ENCODE measurements around the gene SNX8.

Gene SNX8

GRCh38 chr7:2242541-2243429, 71.5 kb downstream of the SNX8 start:
- Histone ChIP-seq H3K79me2 (ENCODE audit: low read length) (peaks cover 42% of the 10 kb centered on the region), H3K36me3 (replicated peaks; ENCODE audit: low read depth, low read length) (peaks cover 17% of the 10 kb centered on the region), H2AFZ (ENCODE audit: low read depth, low read length) (no peak overlapping the region; the same call in 1 of the 2 replicates), H3K4me3 (ENCODE audit: low read length) (peak overlapping the region; percentile 96), H3K9ac (ENCODE audit: low read length) (peak overlapping the region; percentile 92), H3K9me3 (ENCODE audit: insufficient read depth, low read length) (no peaks in the 10 kb centered on the region), H3K27me3 (ENCODE audit: low read depth, low read length) (no peaks in the 10 kb centered on the region), H3K4me2 (ENCODE audit: low read length) (peak overlapping the region; percentile 94), H3K27ac (ENCODE audit: low read length) (peak overlapping the region; percentile 53), H3K4me1 (ENCODE audit: low read length) (peaks cover 18% of the 10 kb centered on the region), H4K20me1 (ENCODE audit: insufficient read depth, low read length) (no peaks in the 10 kb centered on the region)
- TF ChIP-seq EZH2phosphoT487 (IDR thresholded peaks at IDR 0.05; ENCODE audit: low read depth), result no peak
- no peak for TF ChIP-seq CTCF (IDR thresholded peaks at IDR 0.05; ENCODE audit: low read depth, low read length)

GRCh38 chr7:2241580-2242540, 72.4 kb downstream of the SNX8 start, which contains the start of the genes MRM2 and NUDT1:
TSS of gene MRM2 (minus strand) at chr7:2242205. CDS start at chr7:2242169, 36 bp downstream.
TSS of gene NUDT1 (plus strand) at chr7:2242226. CDS start at chr7:2244575, 2,349 bp downstream.
- H3K4me3 ChIP-seq (ENCODE audit: low read length), result peak within 1 kb of the TSS; percentile 96
- H4K20me1 ChIP-seq (ENCODE audit: insufficient read depth, low read length), result no peaks in the 10 kb centered on the region
- no peak for TF ChIP-seq EZH2phosphoT487 (IDR thresholded peaks at IDR 0.05; ENCODE audit: low read depth)
- no peak for TF ChIP-seq CTCF (IDR thresholded peaks at IDR 0.05; ENCODE audit: low read depth, low read length)
- H3K9ac ChIP-seq (ENCODE audit: low read length), result peak within 1 kb of the TSS; percentile 92
- H3K36me3 ChIP-seq (replicated peaks; ENCODE audit: low read depth, low read length), result peaks cover 20% of the 10 kb centered on the region
- no peak within 1 kb of the TSS; the same call in 1 of the 2 replicates for H2AFZ ChIP-seq (ENCODE audit: low read depth, low read length)
- H3K27ac ChIP-seq (ENCODE audit: low read length), result peak within 1 kb of the TSS; percentile 53
- H3K9me3 ChIP-seq (ENCODE audit: insufficient read depth, low read length), result no peaks in the 10 kb centered on the region
- peaks cover 26% of the 10 kb centered on the region for H3K4me1 ChIP-seq (ENCODE audit: low read length)
- peaks cover 43% of the 10 kb centered on the region for H3K79me2 ChIP-seq (ENCODE audit: low read length)
- H3K27me3 ChIP-seq (ENCODE audit: low read depth, low read length), result no peaks in the 10 kb centered on the region
- H3K4me2 ChIP-seq (ENCODE audit: low read length), result peak within 1 kb of the TSS; percentile 94

- Histone ChIP-seq H3K4me2 (ENCODE audit: low read length) (no peak overlapping the region), H3K27me3 (ENCODE audit: low read depth, low read length) (no peaks in the 10 kb centered on the region), H3K9ac (ENCODE audit: low read length) (no peak overlapping the region), H3K27ac (ENCODE audit: low read length) (no peak overlapping the region), H3K4me1 (ENCODE audit: low read length) (peaks cover 32% of the 10 kb centered on the region), H3K36me3 (replicated peaks; ENCODE audit: low read depth, low read length) (peaks cover 40% of the 10 kb centered on the region), H2AFZ (ENCODE audit: low read depth, low read length) (no peak overlapping the region), H3K79me2 (ENCODE audit: low read length) (peaks cover 51% of the 10 kb centered on the region), H3K4me3 (ENCODE audit: low read length) (no peak overlapping the region), H4K20me1 (ENCODE audit: insufficient read depth, low read length) (no peaks in the 10 kb centered on the region), H3K9me3 (ENCODE audit: insufficient read depth, low read length) (no peaks in the 10 kb centered on the region)
- TF ChIP-seq CTCF (IDR thresholded peaks at IDR 0.05; ENCODE audit: low read depth, low read length), result no peak
- TF ChIP-seq EZH2phosphoT487 (IDR thresholded peaks at IDR 0.05; ENCODE audit: low read depth), result no peak
These were observed 75.0 kb downstream of the SNX8 start for GRCh38 chr7:2239242-2239641.
